ENCODE results near the gene LRRTM4.

DNA sequence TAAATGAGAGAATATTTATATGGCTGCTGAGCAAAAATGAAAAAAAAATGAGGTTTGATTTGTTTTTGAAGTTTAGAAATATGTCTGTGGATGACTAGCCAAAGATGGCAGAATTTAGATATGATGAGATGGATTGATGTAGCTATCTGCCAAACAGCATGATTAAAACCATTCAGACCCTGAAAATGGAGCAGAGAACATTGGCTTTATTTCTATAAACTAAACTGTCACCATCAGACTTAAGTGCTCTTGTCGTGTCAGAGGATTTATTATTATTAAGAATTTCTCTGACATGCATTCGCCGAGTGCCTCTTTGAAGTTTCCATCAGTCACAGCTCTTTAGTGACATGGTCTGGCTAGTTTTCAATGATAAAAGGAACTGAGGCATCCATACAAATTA is 151.7 kb downstream of the LRRTM4 start:
- TF ChIP-seq, protein P1, sequence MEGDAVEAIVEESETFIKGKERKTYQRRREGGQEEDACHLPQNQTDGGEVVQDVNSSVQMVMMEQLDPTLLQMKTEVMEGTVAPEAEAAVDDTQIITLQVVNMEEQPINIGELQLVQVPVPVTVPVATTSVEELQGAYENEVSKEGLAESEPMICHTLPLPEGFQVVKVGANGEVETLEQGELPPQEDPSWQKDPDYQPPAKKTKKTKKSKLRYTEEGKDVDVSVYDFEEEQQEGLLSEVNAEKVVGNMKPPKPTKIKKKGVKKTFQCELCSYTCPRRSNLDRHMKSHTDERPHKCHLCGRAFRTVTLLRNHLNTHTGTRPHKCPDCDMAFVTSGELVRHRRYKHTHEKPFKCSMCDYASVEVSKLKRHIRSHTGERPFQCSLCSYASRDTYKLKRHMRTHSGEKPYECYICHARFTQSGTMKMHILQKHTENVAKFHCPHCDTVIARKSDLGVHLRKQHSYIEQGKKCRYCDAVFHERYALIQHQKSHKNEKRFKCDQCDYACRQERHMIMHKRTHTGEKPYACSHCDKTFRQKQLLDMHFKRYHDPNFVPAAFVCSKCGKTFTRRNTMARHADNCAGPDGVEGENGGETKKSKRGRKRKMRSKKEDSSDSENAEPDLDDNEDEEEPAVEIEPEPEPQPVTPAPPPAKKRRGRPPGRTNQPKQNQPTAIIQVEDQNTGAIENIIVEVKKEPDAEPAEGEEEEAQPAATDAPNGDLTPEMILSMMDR (IDR thresholded peaks at IDR 0.05), result no peak
- no peak for TF ChIP-seq EP300 (IDR thresholded peaks at IDR 0.05; ENCODE audit: low read depth)
- no peak for TF ChIP-seq POLR2A (IDR thresholded peaks at IDR 0.05)

All from transverse colon (tissue), 3 donors.